GM18502 (cell line): ENCODE results near the gene SDC1.

Experiments used
- ATAC-seq: cut with Tn5 transposase; IDR thresholded peaks from one replicate; pipeline ENCODE4 v1.9.1; 2021; ENCODE audit warnings: mild to moderate bottlenecking; ENCODE audit not compliant: unreplicated experiment, poor library complexity

The SDC1 gene

DNA sequence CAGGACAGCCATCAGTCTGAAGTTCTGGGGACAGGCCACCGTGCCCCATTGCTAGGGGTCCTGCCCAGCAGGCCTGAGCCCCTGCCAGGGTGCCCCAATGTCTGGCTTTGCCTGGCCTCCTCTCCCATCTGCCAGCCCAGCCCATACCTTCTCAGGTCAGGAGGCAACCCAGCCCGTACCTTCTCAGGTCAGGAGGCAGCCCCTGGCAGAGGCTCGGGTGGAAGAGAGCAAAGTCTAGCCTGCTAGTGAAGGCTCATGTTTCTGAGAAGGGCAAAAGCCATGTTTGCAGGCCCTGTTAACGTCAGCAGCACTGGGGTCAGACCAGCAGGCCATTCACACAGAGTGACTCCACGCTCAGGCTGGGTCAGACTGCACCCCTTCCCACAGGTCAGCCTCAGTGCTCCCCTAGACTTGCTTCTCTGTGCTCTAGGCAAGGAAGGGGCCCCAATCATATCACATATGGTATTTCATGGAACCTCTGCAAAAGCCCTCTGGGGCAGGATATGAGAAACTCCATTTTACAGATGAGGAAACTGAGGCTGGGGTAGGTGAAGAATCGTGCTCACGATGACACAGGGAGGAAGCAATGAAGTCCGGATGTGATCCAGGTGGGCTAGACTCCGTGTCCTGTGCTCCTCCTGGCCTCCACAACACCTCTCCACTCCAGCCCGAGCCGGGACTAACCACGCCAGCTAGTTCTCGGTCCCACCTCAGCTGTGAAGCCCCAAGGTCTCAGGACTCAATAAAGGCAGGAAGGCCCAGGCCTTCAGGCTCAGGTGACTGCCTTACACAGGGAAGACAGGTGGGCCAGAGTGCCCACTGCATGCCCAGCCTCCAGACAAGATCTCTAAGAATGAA is 9.5 kb downstream of the SDC1 start:
- ATAC-seq, result no peak

GRCh38 chr2:20214566-20215182 is 10.3 kb downstream of the SDC1 start:
- no peak for ATAC-seq

GRCh38 chr2:20213651-20214565 is 11.0 kb downstream of the SDC1 start:
- no peak for ATAC-seq

GRCh38 chr2:20212871-20213503 is 11.9 kb downstream of the SDC1 start:
- no peak for ATAC-seq

DNA sequence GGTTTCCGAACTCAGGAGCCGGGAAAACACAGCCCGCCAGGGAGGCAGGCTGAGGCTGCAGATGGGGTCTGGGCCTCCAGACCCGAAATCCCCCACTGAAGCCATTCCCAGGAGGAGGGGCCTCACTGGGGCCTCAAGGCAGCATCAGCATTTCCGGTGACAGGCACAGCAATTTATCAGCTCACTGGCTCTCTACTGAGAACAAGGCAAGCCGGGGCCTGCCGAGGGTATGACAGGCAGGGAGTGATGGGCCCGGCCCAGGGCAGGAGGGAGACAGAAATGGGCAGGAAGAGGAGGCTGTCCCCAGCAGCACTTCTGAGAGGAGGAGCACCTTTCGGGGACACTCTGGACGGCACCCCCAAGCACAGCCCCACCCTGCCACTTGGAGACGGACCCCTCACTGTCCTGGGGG is 12.5 kb downstream of the SDC1 start:
- peak; percentile 42 for ATAC-seq

- ATAC-seq, result no peak
Measured at GRCh38 chr2:20211860-20212458, 13.0 kb downstream of the SDC1 start.

- ATAC-seq, result no peak
Measured at GRCh38 chr2:20211420-20211819, 13.5 kb downstream of the SDC1 start.

GRCh38 chr2:20210462-20210861 is 14.5 kb downstream of the SDC1 start:
- no peak for ATAC-seq

DNA sequence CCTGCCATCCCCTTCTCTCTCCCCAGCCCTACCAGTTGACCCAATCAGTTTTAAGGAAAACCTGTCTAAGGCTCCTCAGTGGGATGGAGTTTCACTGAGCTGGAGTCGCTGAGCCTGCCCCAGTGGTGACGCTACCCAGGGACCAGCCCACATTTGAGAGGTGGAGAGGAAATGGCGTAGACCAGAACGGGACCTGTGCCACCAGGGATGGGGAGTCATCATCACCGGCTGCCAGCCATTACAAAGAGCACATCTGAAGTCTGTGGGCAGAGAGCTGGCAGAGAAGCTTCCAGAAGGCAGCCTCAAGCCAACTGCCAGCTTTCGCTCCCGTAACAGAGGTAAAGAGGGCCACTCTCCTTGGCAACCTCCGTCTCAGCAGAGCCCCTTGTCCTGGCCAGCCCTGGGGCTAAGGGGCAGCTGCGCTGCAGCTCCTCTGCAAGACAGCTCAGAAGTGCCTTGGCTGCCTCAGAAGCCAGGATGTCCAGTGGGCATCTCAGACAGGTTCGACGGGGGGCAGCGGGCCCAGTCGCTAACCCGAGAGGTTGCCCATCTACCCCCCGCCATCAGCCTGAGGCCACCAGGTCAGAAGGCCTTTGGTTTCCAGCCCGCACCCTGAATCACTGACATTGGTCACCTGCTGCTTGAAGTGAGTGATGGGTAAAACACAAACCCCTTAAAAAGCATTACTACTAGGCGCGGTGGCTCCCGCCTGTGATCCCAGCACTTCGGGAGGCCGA is 15.4 kb downstream of the SDC1 start:
- ATAC-seq, result no peak

- peak; percentile 35 for ATAC-seq
Measured at GRCh38 chr2:20208476-20208859, 16.5 kb downstream of the SDC1 start.

DNA sequence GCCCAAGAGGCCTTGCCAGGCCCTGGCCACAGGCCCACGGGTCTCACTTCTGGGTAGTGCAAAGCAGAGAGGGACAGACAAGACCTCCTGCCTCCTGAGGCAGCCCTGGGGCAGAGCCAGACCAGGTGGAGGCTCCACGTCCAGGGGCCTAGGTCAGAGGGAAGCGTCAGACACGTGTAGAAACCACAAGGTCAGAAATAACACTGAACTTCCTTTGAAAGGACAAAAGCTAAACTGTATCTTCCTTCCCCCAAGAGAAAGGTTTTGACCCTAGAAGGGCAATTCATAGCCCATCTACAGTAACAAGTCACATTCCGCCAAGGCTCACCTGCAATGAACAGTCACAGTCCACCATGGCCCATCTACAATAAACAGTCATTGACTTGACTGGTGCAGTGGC is 17.9 kb downstream of the SDC1 start:
- ATAC-seq, result peak; percentile 58

- no peak for ATAC-seq
Measured at GRCh38 chr2:20205915-20206524, 18.9 kb downstream of the SDC1 start.

GRCh38 chr2:20205069-20205468 is 19.9 kb downstream of the SDC1 start:
- ATAC-seq, result no peak

- ATAC-seq, result no peak
Measured at GRCh38 chr2:20203521-20204225, 21.3 kb downstream of the SDC1 start.

DNA sequence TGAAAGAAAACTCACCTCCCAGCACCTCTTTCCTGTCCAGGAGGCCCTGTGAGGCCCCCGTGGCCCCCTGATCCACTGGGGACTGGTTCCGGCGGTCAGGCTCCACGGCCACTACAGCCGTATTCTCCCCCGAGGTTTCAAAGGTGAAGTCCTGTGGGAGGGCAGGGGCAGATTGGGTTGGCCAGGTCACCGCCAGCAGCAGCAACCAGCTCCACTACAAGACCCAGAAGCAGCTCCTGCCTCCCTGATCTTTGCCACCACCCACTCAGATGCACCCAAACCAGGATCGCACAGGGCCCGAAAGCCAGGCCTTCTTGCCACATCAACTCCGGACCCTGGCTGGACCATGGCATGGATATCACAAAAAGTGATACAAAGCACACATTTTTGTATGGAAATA is 21.9 kb downstream of the SDC1 start:
- ATAC-seq, result no peak

- ATAC-seq, result no peak
Measured at GRCh38 chr2:20201671-20202070, 23.3 kb downstream of the SDC1 start.

- ATAC-seq, result no peak
Measured at GRCh38 chr2:20200697-20201555, 24.0 kb downstream of the SDC1 start.
